Esophagus muscularis mucosa (tissue), 3 donors: ENCODE data around the gene BIRC6.

Source experiments
- POLR2AphosphoS5 ChIP-seq, 2 donors: sonication (generic); formaldehyde crosslinking; IDR thresholded peaks; one replicate each; pipeline ENCODE4 v1.6.1; 2017; ENCODE audit warnings: antibody characterized with exemption in 2 of 2
- TF ChIP-seq, protein P1 (sequence below), 3 experiments: fragments of 200-600 bp in 2 of 3; fragments of 450-650 bp in 1 of 3; sonication (generic) in 2 of 3; IDR thresholded peaks; one replicate each; pipeline ENCODE4 v1.5.1; 2017 to 2019; ENCODE audit warnings: antibody characterized with exemption in 3 of 3, mild to moderate bottlenecking in 2 of 3, moderate library complexity in 1 of 3

DNA sequence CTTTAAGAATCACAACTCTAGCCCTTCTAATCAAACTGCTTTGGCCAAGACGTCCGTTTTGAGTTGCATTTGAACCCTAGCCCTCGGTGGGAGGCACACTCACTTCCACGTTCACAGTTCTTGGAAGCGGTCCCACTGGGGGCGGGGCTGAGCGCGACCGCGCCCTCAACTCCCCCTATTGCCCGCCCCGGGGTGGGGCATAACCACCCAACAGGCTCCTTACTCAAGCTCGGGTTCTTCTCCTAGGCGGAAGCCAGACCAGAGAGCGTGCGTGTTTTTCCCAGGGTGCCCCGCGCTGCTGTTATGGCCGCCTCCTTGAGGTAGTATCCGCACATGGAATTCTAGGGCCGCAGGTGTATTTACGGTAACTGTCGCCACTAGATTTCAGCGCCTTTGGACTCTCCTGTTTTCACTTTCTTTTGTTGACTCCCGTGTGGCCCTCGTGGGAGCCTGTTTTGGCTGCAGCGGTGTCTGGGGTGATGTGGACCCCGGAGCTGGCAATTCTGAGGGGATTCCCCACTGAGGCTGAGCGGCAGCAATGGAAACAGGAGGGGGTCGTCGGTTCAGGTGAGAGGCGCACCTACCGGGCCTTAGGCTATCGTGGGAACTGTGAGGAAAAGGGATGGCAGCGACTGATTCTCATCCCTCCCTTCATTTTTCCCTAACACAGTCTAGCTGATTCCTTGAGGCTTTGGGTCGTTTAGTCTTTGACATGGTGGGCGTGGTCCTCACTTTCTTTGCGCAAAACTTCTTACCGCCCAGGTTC, 271.2 kb downstream of the BIRC6 start, which contains the start of gene TTC27:
- peak; percentile 59 to 88 for TF ChIP-seq POLR2AphosphoS5 (IDR thresholded peaks at IDR 0.05)
- TF ChIP-seq, protein P1, sequence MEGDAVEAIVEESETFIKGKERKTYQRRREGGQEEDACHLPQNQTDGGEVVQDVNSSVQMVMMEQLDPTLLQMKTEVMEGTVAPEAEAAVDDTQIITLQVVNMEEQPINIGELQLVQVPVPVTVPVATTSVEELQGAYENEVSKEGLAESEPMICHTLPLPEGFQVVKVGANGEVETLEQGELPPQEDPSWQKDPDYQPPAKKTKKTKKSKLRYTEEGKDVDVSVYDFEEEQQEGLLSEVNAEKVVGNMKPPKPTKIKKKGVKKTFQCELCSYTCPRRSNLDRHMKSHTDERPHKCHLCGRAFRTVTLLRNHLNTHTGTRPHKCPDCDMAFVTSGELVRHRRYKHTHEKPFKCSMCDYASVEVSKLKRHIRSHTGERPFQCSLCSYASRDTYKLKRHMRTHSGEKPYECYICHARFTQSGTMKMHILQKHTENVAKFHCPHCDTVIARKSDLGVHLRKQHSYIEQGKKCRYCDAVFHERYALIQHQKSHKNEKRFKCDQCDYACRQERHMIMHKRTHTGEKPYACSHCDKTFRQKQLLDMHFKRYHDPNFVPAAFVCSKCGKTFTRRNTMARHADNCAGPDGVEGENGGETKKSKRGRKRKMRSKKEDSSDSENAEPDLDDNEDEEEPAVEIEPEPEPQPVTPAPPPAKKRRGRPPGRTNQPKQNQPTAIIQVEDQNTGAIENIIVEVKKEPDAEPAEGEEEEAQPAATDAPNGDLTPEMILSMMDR (IDR thresholded peaks at IDR 0.05) = peak in 1 of 3 experiments; percentile 21
